Hepatocyte (in vitro differentiated cells): Measurements from ENCODE around the gene SLC44A3. TPM values are rescaled to one million over a fixed set of nuclear protein-coding genes. Genes with fewer than 3 reads are reported as not detected.

ENCODE experiments used
- DNase-seq: peaks from one replicate; pipeline ENCODE4 v3.0.0-alpha.2; 2016; ENCODE audit warnings: low spot score
- H2AFZ ChIP-seq: fragments of 200-600 bp; sonication (generic); 2 replicates; pipeline ENCODE4 v1.6.0; 2016; ENCODE audit warnings: antibody characterized with exemption, mild to moderate bottlenecking
- H3K27ac ChIP-seq: fragments of 200-600 bp; sonication (generic); 2 replicates; pipeline ENCODE4 v1.5.1; 2016; ENCODE audit warnings: mild to moderate bottlenecking
- H3K27me3 ChIP-seq: fragments of 200-600 bp; sonication (generic); 2 replicates; pipeline ENCODE4 v1.6.1; 2016
- H3K36me3 ChIP-seq: fragments of 200-600 bp; sonication (generic); replicated peaks from 2 replicates; pipeline ENCODE4 v1.5.1; 2016; ENCODE audit warnings: low read depth; ENCODE audit not compliant: insufficient read depth
- H3K4me1 ChIP-seq: fragments of 200-600 bp; sonication (generic); 2 replicates; pipeline ENCODE4 v1.5.1; 2016; ENCODE audit warnings: mild to moderate bottlenecking, moderate library complexity; ENCODE audit not compliant: insufficient read depth
- H3K4me2 ChIP-seq: fragments of 200-600 bp; sonication (generic); 2 replicates; pipeline ENCODE4 v1.6.0; 2016
- H3K4me3 ChIP-seq: fragments of 200-600 bp; sonication (generic); 2 replicates; pipeline ENCODE4 v1.5.1; 2016; ENCODE audit warnings: mild to moderate bottlenecking
- H3K79me2 ChIP-seq: fragments of 200-600 bp; sonication (generic); 2 replicates; pipeline ENCODE4 v1.6.0; 2017; ENCODE audit warnings: mild to moderate bottlenecking
- H3K9me2 ChIP-seq: fragments of 200-600 bp; sonication (generic); replicated peaks from 2 replicates; pipeline ENCODE4 v1.6.0; 2017; ENCODE audit warnings: mild to moderate bottlenecking; ENCODE audit not compliant: insufficient read depth
- H3K9me3 ChIP-seq: fragments of 200-600 bp; sonication (generic); 2 replicates; pipeline ENCODE4 v1.5.1; 2016; ENCODE audit warnings: low read depth, mild to moderate bottlenecking
- H4K20me1 ChIP-seq: fragments of 200-600 bp; sonication (generic); 2 replicates; pipeline ENCODE4 v1.6.0; 2016; ENCODE audit warnings: mild to moderate bottlenecking; ENCODE audit not compliant: insufficient read depth, poor library complexity, severe bottlenecking
- EZH2 ChIP-seq: fragments of 200-600 bp; sonication (generic); IDR thresholded peaks from 2 replicates; pipeline ENCODE4 v1.6.1; 2016; ENCODE audit warnings: antibody characterized with exemption, mild to moderate bottlenecking, borderline replicate concordance
- EZH2phosphoT487 ChIP-seq: fragments of 200-600 bp; sonication (generic); IDR thresholded peaks from one replicate; pipeline ENCODE4 v1.6.1; 2018; ENCODE audit warnings: antibody characterized with exemption, mild to moderate bottlenecking, low read depth, moderate library complexity; ENCODE audit not compliant: unreplicated experiment, severe bottlenecking
- WGBS: methylation state at CpG from one replicate; pipeline ENCODE4 v1.1.6; 2016; ENCODE audit warnings: low lambda C conversion rate; ENCODE audit errors: missing lambda C conversion rate; 5-methylcytosine and 5-hydroxymethylcytosine counted together
- polyA plus RNA-seq: library from polyadenylated mRNA; unstranded; fragments of >200 nt; fragmentation: Nextera tagmentation; extraction: Ambion mirVana; gene quantifications from 2 replicates; pipeline ENCODE4 v1.2.1, GENCODE V29; 2016
- total RNA-seq: library from RNA; depleted of rRNA; stranded (reverse); fragments of >200 nt; gene quantifications from 2 replicates; pipeline ENCODE4 v1.2.3, GENCODE V29; 2014
- TF ChIP-seq, protein P1 (sequence below): fragments of 200-600 bp; sonication (generic); IDR thresholded peaks from 2 replicates; pipeline ENCODE4 v1.5.1; 2016; ENCODE audit warnings: antibody characterized with exemption, mild to moderate bottlenecking; ENCODE audit not compliant: poor library complexity

Gene SLC44A3
- total and polyA plus RNA-seq, 2 experiments from 2014 or later = 51.5 to 55.3 TPM

DNA sequence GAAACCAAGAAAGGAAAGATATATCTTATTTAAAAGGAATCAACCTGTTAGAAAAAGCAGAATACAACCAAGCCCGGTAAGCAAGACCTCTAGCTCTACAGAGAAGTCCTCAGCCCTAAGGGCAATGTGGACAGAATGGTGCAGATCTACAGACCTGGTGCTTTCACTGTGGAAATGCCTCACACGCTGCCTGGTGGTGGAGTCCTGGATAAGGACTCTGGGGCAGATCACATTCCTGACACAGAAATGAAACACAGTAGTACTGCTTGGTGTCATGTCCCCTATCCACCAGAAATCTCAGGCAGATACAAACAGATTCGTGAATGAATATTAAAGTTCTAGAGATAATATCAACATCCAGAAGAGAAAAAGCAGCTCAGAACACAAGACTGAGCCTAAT, 99.9 kb downstream of the SLC44A3 start:
- peak overlapping the region; percentile 46 for H3K4me2 ChIP-seq
- peaks cover 100% of the 10 kb centered on the region for H3K79me2 ChIP-seq
- no peaks in the 10 kb centered on the region for H3K36me3 ChIP-seq
- no peaks in the 10 kb centered on the region for H3K27me3 ChIP-seq
- TF ChIP-seq, protein P1, sequence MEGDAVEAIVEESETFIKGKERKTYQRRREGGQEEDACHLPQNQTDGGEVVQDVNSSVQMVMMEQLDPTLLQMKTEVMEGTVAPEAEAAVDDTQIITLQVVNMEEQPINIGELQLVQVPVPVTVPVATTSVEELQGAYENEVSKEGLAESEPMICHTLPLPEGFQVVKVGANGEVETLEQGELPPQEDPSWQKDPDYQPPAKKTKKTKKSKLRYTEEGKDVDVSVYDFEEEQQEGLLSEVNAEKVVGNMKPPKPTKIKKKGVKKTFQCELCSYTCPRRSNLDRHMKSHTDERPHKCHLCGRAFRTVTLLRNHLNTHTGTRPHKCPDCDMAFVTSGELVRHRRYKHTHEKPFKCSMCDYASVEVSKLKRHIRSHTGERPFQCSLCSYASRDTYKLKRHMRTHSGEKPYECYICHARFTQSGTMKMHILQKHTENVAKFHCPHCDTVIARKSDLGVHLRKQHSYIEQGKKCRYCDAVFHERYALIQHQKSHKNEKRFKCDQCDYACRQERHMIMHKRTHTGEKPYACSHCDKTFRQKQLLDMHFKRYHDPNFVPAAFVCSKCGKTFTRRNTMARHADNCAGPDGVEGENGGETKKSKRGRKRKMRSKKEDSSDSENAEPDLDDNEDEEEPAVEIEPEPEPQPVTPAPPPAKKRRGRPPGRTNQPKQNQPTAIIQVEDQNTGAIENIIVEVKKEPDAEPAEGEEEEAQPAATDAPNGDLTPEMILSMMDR = no peak
- TF ChIP-seq EZH2 (no peak), EZH2phosphoT487 (no peak)
- 62% methylated on average over 3 of the region's 3 CpGs for WGBS
- H4K20me1 ChIP-seq = peaks cover 97% of the 10 kb centered on the region
- no peak for DNase-seq
- no peak overlapping the region for H3K27ac ChIP-seq
- H2AFZ ChIP-seq = no peak overlapping the region
- no peaks in the 10 kb centered on the region for H3K9me3 ChIP-seq
- no peak overlapping the region for H3K4me3 ChIP-seq
- peaks cover 43% of the 10 kb centered on the region for H3K4me1 ChIP-seq
- H3K9me2 ChIP-seq = no peaks in the 10 kb centered on the region

- DNase-seq = no peak
- Histone ChIP-seq H3K9me2 (no peaks in the 10 kb centered on the region), H3K27ac (no peak overlapping the region), H3K9me3 (no peaks in the 10 kb centered on the region), H4K20me1 (peaks cover 83% of the 10 kb centered on the region), H3K79me2 (peaks cover 98% of the 10 kb centered on the region), H3K4me1 (peaks cover 44% of the 10 kb centered on the region), H3K4me2 (peak overlapping the region; percentile 87), H3K4me3 (no peak overlapping the region), H2AFZ (no peak overlapping the region), H3K27me3 (no peaks in the 10 kb centered on the region), H3K36me3 (no peaks in the 10 kb centered on the region)
- 91% methylated on average over 1 of the region's 1 CpG for WGBS
- TF ChIP-seq, protein P1 = no peak
- TF ChIP-seq EZH2phosphoT487 = no peak
- no peak for TF ChIP-seq EZH2
Measured at GRCh38 chr1:94921977-94922376, 101.8 kb downstream of the SLC44A3 start.

DNA sequence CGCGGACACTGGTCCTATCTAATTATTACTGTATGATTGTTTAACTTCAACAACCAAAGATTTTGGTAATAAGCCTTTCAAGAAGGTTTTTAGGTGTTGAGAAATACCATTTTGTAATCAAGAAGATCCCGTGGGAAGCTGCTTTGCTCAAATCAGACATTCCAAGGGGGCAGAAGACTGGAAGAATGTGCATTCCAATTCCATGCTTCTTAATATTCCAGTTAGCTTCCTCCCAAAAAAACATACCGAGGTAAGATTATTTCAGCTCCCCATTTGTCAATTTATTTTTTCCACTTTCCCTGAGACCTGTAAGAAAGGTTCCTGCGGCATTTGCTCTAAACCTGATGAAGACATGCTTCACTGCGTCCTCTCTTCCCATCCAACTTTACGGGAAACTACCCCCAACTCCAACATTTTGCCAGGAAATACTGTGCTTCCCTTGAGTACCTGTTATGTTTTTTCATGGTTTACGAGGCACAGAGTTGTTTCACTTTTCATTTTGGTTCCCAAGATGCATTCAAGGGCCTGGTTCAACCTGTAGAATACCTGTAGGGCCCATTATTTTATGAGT, 102.7 kb downstream of the SLC44A3 start:
- Histone ChIP-seq H3K9me3 (no peaks in the 10 kb centered on the region), H3K79me2 (peaks cover 89% of the 10 kb centered on the region), H3K4me2 (peak overlapping the region; percentile 87), H3K4me1 (peaks cover 44% of the 10 kb centered on the region), H3K9me2 (no peaks in the 10 kb centered on the region), H2AFZ (no peak overlapping the region), H3K27me3 (no peaks in the 10 kb centered on the region), H3K4me3 (no peak overlapping the region), H4K20me1 (peaks cover 74% of the 10 kb centered on the region), H3K27ac (no peak overlapping the region), H3K36me3 (no peaks in the 10 kb centered on the region)
- 79% methylated on average over 8 of the region's 8 CpGs for WGBS
- no peak for DNase-seq
- no peak for TF ChIP-seq EZH2phosphoT487
- no peak for TF ChIP-seq EZH2
- TF ChIP-seq, protein P1 = no peak
